K562 (cell line): ENCODE data around the gene ZSWIM4. TPM values are rescaled to one million over a fixed set of nuclear protein-coding genes. Genes with fewer than 3 reads are reported as not detected.

Source experiments
- ADNP ChIP-seq: fragments of 200-800 bp; sonication (Bioruptor generic); IDR thresholded peaks from 2 replicates; pipeline ENCODE4 v1.6.1; 2016; ENCODE audit warnings: missing genetic modification characterization, missing compliant biosample characterization
- CTBP1 ChIP-seq: fragments of 450-650 bp; IDR thresholded peaks from 2 replicates; pipeline ENCODE4 v1.6.1; 2016; ENCODE audit warnings: borderline replicate concordance
- KDM1A ChIP-seq, 2 experiments: fragments of 450-650 bp; IDR thresholded peaks; 2 replicates each; pipeline ENCODE4 v1.6.1; 2016; ENCODE audit warnings: mild to moderate bottlenecking in 2 of 2
- MCM5 ChIP-seq: fragments of 450-650 bp; IDR thresholded peaks from 2 replicates; pipeline ENCODE4 v1.6.1; 2016; ENCODE audit warnings: low read depth
- MTA2 ChIP-seq: fragments of 450-650 bp; IDR thresholded peaks from 2 replicates; pipeline ENCODE4 v1.6.1; 2016; ENCODE audit warnings: low read depth
- RFX5 ChIP-seq: IDR thresholded peaks from 2 replicates; pipeline ENCODE4 v1.6.1; 2011; ENCODE audit warnings: low read depth, mild to moderate bottlenecking, improper control_type of control experiment, low read length
- RHOXF2B ChIP-seq: fragments of 250-450 bp; sonication (Bioruptor Pico); conservative IDR thresholded peaks from 2 replicates; pipeline ENCODE4 v1.5.1; 2021
- SMC3 ChIP-seq: conservative IDR thresholded peaks from 2 replicates; pipeline ENCODE4 v1.6.1; 2011; ENCODE audit warnings: low read depth, low read length, improper control_type of control experiment; ENCODE audit not compliant: insufficient read depth
- STAG1 ChIP-seq: sonication (generic); formaldehyde crosslinking; IDR thresholded peaks from 2 replicates; pipeline ENCODE4 v1.5.0; 2020; ENCODE audit warnings: missing genetic modification reagents, borderline replicate concordance
- TARDBP ChIP-seq: fragments of 450-650 bp; IDR thresholded peaks from 2 replicates; pipeline ENCODE4 v1.6.1; 2016
- TEAD4 ChIP-seq, 2 experiments: sonication (generic) in 1 of 2; formaldehyde crosslinking in 1 of 2; IDR thresholded peaks; 2 replicates each; pipeline versions ENCODE4 v1.6.1 to v1.8.0; 2012 to 2022; ENCODE audit warnings: borderline replicate concordance in 1 of 2, inconsistent platforms in 1 of 2, low read length in 1 of 2, mild to moderate bottlenecking in 1 of 2, missing genetic modification reagents in 1 of 2
- ZNF384 ChIP-seq: IDR thresholded peaks from 2 replicates; pipeline ENCODE4 v1.6.1; 2012; ENCODE audit warnings: low read depth, low read length, improper control_type of control experiment
- ZNF41 ChIP-seq: fragments of 250-450 bp; sonication (Bioruptor Pico); conservative IDR thresholded peaks from 2 replicates; pipeline ENCODE4 v1.4.0; 2020; ENCODE audit warnings: mild to moderate bottlenecking
- polyA plus RNA-seq, 8 experiments: library from polyadenylated mRNA; depleted of rRNA in 4 of 8; stranded (reverse) in 5 of 8; unstranded in 3 of 8; fragments of >200 nt; fragmentation: Nextera tagmentation in 2 of 8; fragmentation: Illumina TruSeq in 1 of 8; extraction: Ambion mirVana in 2 of 8; extraction: Trizol in 1 of 8; gene quantifications; 2 replicates each; pipeline versions ENCODE4 v1.2.1 to v1.2.3, GENCODE V29; 2011 to 2014; ENCODE audit warnings: inconsistent platforms in 1 of 8, missing spikeins in 1 of 8
- total RNA-seq, 7 experiments: library from RNA; depleted of rRNA in 6 of 7; stranded (reverse); fragments of >200 nt in 6 of 7; fragmentation: Illumina TruSeq in 2 of 7; extraction: Trizol in 2 of 7; gene quantifications; 2 replicates each; pipeline versions ENCODE4 v1.2.1 to v1.2.3, GENCODE V29; 2011 to 2021; ENCODE audit warnings: low replicate concordance in 1 of 7
- TF ChIP-seq, protein P1 (sequence below): sonication (generic); formaldehyde crosslinking; IDR thresholded peaks from 2 replicates; pipeline ENCODE4 v1.4.0; 2020; ENCODE audit warnings: mild to moderate bottlenecking, missing genetic modification reagents
- TF ChIP-seq, protein P2 (sequence below): fragments of 450-650 bp; formaldehyde crosslinking; IDR thresholded peaks from 2 replicates; pipeline ENCODE4 v1.4.0; 2020; ENCODE audit warnings: mild to moderate bottlenecking, moderate library complexity
- TF ChIP-seq, protein P3 (sequence below): fragments of 250-450 bp; sonication (Bioruptor Pico); IDR thresholded peaks from 2 replicates; pipeline ENCODE4 v1.5.1; 2021; ENCODE audit warnings: mild to moderate bottlenecking
- TF ChIP-seq, protein P4 (sequence below): fragments of 250-450 bp; sonication (Bioruptor Pico); IDR thresholded peaks from 2 replicates; pipeline ENCODE4 v1.8.0; 2021; ENCODE audit warnings: moderate library complexity, mild to moderate bottlenecking, inconsistent platforms
- TF ChIP-seq, protein P5 (sequence below), 2 experiments: fragments of 450-650 bp; IDR thresholded peaks; 2 replicates each; pipeline ENCODE4 v1.6.1; 2016

ZSWIM4 gene
- total and polyA plus RNA-seq, 9 of the 15 experiments (the other 6 are each of a cell fraction or from before 2014, with no cell fraction given) = 0.25 to 3.7 (median 0.79) TPM; not detected in 2

DNA sequence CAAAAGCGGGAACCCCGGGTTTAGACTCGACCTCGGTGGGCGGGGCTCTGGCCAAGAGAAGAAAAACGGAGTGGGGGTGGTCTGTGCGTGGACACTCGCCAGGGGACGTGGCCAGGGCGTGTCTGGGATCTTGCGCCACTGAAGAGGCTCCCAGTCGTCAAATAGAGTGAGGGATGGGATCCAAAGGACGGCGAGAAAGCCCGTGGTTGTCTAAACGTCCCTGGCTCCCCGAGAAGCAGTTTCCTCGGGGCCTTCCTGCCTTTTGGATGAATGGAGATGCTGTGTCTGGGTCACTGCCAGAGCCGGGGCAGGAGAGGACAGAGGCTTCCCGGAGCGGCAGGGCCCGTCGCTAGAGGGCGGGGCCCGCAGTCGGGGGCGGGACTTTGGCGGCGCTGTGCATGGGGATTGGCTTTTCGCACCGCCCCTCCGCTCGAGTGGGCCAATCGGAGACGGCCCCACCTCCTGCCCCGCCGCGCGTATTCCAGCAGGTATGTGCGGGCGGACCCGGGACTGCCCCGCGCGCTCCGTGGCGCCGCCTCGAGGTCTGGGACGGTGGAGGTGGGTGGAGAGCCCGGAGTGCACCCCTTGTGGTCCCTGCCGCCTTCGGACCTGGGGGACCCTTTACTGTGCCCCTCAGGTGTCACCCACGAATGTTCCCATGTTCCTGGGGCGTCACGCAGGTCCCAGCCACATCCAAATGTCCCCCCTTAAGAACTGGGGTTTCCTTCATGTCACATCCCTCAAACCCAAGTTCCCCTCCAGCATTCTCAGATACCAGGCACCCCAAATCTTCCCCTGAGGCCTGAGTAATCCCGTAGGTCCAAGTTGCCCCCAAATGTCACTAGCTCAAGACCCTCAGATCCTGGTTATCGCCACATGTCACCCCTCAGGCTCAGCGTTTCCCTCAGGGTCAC, 38.3 kb downstream of the ZSWIM4 start (continued):
- TF ChIP-seq, protein P1, sequence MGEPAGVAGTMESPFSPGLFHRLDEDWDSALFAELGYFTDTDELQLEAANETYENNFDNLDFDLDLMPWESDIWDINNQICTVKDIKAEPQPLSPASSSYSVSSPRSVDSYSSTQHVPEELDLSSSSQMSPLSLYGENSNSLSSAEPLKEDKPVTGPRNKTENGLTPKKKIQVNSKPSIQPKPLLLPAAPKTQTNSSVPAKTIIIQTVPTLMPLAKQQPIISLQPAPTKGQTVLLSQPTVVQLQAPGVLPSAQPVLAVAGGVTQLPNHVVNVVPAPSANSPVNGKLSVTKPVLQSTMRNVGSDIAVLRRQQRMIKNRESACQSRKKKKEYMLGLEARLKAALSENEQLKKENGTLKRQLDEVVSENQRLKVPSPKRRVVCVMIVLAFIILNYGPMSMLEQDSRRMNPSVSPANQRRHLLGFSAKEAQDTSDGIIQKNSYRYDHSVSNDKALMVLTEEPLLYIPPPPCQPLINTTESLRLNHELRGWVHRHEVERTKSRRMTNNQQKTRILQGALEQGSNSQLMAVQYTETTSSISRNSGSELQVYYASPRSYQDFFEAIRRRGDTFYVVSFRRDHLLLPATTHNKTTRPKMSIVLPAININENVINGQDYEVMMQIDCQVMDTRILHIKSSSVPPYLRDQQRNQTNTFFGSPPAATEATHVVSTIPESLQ (CRISPR knock-in tag) = no peak; the same call in 1 of the 2 replicates
- TF ChIP-seq RHOXF2B (CRISPR knock-in tag) (0 out of 2 replicates have a peak, but pooled peaks have one; percentile 20), RFX5 (no peak), MCM5 (no peak), STAG1 (CRISPR knock-in tag) (no peak), ZNF41 (no peak), TARDBP (no peak), ADNP (no peak), TEAD4 (IDR thresholded peaks at IDR 0.05; ENCODE audit: low read length) (peak; percentile 33; the same call in 1 of the 2 replicates), TEAD4 (CRISPR knock-in tag; IDR thresholded peaks at IDR 0.05; ENCODE audit: borderline replicate concordance) (no peak), CTBP1 (peak; percentile 96), SMC3 (0 out of 2 replicates have a peak, but pooled peaks have one; percentile 13), KDM1A (IDR thresholded peaks at IDR 0.05) (no peak), MTA2 (no peak), ZNF384 (0 out of 2 replicates have a peak, but pooled peaks have one; percentile 35)
- TF ChIP-seq, protein P2, sequence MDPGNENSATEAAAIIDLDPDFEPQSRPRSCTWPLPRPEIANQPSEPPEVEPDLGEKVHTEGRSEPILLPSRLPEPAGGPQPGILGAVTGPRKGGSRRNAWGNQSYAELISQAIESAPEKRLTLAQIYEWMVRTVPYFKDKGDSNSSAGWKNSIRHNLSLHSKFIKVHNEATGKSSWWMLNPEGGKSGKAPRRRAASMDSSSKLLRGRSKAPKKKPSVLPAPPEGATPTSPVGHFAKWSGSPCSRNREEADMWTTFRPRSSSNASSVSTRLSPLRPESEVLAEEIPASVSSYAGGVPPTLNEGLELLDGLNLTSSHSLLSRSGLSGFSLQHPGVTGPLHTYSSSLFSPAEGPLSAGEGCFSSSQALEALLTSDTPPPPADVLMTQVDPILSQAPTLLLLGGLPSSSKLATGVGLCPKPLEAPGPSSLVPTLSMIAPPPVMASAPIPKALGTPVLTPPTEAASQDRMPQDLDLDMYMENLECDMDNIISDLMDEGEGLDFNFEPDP (CRISPR knock-in tag) = no peak
- TF ChIP-seq, protein P3, sequence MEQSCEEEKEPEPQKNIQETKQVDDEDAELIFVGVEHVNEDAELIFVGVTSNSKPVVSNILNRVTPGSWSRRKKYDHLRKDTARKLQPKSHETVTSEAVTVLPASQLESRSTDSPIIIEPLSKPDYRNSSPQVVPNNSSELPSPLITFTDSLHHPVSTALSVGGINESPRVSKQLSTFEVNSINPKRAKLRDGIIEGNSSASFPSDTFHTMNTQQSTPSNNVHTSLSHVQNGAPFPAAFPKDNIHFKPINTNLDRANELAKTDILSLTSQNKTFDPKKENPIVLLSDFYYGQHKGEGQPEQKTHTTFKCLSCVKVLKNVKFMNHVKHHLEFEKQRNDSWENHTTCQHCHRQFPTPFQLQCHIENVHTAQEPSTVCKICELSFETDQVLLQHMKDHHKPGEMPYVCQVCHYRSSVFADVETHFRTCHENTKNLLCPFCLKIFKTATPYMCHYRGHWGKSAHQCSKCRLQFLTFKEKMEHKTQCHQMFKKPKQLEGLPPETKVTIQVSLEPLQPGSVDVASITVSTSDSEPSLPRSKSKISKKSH (CRISPR knock-in tag) = no peak
- TF ChIP-seq, protein P4, sequence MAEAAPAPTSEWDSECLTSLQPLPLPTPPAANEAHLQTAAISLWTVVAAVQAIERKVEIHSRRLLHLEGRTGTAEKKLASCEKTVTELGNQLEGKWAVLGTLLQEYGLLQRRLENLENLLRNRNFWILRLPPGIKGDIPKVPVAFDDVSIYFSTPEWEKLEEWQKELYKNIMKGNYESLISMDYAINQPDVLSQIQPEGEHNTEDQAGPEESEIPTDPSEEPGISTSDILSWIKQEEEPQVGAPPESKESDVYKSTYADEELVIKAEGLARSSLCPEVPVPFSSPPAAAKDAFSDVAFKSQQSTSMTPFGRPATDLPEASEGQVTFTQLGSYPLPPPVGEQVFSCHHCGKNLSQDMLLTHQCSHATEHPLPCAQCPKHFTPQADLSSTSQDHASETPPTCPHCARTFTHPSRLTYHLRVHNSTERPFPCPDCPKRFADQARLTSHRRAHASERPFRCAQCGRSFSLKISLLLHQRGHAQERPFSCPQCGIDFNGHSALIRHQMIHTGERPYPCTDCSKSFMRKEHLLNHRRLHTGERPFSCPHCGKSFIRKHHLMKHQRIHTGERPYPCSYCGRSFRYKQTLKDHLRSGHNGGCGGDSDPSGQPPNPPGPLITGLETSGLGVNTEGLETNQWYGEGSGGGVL (CRISPR knock-in tag) = no peak
- TF ChIP-seq, protein P5, sequence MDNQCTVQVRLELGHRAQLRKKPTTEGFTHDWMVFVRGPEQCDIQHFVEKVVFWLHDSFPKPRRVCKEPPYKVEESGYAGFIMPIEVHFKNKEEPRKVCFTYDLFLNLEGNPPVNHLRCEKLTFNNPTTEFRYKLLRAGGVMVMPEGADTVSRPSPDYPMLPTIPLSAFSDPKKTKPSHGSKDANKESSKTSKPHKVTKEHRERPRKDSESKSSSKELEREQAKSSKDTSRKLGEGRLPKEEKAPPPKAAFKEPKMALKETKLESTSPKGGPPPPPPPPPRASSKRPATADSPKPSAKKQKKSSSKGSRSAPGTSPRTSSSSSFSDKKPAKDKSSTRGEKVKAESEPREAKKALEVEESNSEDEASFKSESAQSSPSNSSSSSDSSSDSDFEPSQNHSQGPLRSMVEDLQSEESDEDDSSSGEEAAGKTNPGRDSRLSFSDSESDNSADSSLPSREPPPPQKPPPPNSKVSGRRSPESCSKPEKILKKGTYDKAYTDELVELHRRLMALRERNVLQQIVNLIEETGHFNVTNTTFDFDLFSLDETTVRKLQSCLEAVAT (IDR thresholded peaks at IDR 0.05) = 0 out of 4 replicates have a peak, but pooled peaks of 1 of the 2 experiments have one; percentile 10
